ENCODE results near the gene HOXA10. TPM values are rescaled to one million over a fixed set of nuclear protein-coding genes. Genes with fewer than 3 reads are reported as not detected.

HOXA10 gene
- polyA plus RNA-seq, 4 donors = 144 to 166 (median 157) TPM

- DNase-seq (ENCODE audit: low read depth in 4 of 4, low spot score in 3 of 4) = no peak
Observed at GRCh38 chr7:27148031-27148755, 25.9 kb downstream of the HOXA10 start.

- no peak for DNase-seq (ENCODE audit: low read depth in 4 of 4, low spot score in 3 of 4)
Observed at GRCh38 chr7:27147199-27148030, 26.7 kb downstream of the HOXA10 start, which contains the start of gene HOXA6. Gene HOXA6, minus strand, starts transcription at chr7:27147774. Its CDS starts 25 bp downstream, at chr7:27147749.

GRCh38 chr7:27146491-27147198 is 27.5 kb downstream of the HOXA10 start:
- no peak for DNase-seq (ENCODE audit: low read depth in 4 of 4, low spot score in 3 of 4)

GRCh38 chr7:27145914-27146412 is 28.2 kb downstream of the HOXA10 start:
- DNase-seq (ENCODE audit: low read depth in 4 of 4, low spot score in 3 of 4) = no peak

- no peak for DNase-seq (ENCODE audit: low read depth in 4 of 4, low spot score in 3 of 4)
Observed at GRCh38 chr7:27145165-27145913, 28.8 kb downstream of the HOXA10 start.

GRCh38 chr7:27144781-27145164 is 29.3 kb downstream of the HOXA10 start:
- DNase-seq (ENCODE audit: low read depth in 4 of 4, low spot score in 3 of 4) = no peak

- DNase-seq (ENCODE audit: low read depth in 4 of 4, low spot score in 3 of 4) = no peak
Observed at GRCh38 chr7:27143950-27144780, 30.0 kb downstream of the HOXA10 start.

GRCh38 chr7:27143023-27143949 is 30.8 kb downstream of the HOXA10 start, which contains the start of gene HOXA5:
Gene HOXA5, minus strand, starts transcription at chr7:27143681. Its CDS starts 74 bp downstream, at chr7:27143607.
- peak in 2 of 4 donors; percentile 88 to 90 for DNase-seq (ENCODE audit: low read depth in 4 of 4, low spot score in 3 of 4)

- no peak for DNase-seq (ENCODE audit: low read depth in 4 of 4, low spot score in 3 of 4)
Observed at GRCh38 chr7:27142580-27143022, 31.5 kb downstream of the HOXA10 start.

GRCh38 chr7:27141923-27142579 is 32.1 kb downstream of the HOXA10 start:
- DNase-seq (ENCODE audit: low read depth in 4 of 4, low spot score in 3 of 4) = no peak

- no peak for DNase-seq (ENCODE audit: low read depth in 4 of 4, low spot score in 3 of 4)
Observed at GRCh38 chr7:27141137-27141922, 32.8 kb downstream of the HOXA10 start.

GRCh38 chr7:27140126-27140857 is 33.8 kb downstream of the HOXA10 start:
- DNase-seq (ENCODE audit: low read depth in 4 of 4, low spot score in 3 of 4) = no peak

- no peak for DNase-seq (ENCODE audit: low read depth in 4 of 4, low spot score in 3 of 4)
Observed at GRCh38 chr7:27139334-27140125, 34.6 kb downstream of the HOXA10 start.

- DNase-seq (ENCODE audit: low read depth in 4 of 4, low spot score in 3 of 4) = no peak
Observed at GRCh38 chr7:27138985-27139333, 35.2 kb downstream of the HOXA10 start.

GRCh38 chr7:27138472-27138871 is 35.6 kb downstream of the HOXA10 start:
- no peak for DNase-seq (ENCODE audit: low read depth in 4 of 4, low spot score in 3 of 4)

Data from right renal pelvis (tissue), 4 donors.